Calu3 (cell line): Measurements from ENCODE around the gene MOB3A. TPM values are rescaled to one million over a fixed set of nuclear protein-coding genes. Genes with fewer than 3 reads are reported as not detected.

Source experiments
- BruUV-seq: library from RNA; stranded (reverse); fragments of 400-500 nt; replicated peaks from 2 replicates; lab custom pipeline; 2021; lab: Mats Ljungman, UMichigan
- CTCF ChIA-PET: fragments of 300-600 bp; sonication (Branson Sonifier 250); formaldehyde crosslinking; loops from one replicate; lab custom pipeline; 2022; ENCODE audit warnings: antibody characterized with exemption; lab: Charles Lee
- DNase-seq: peaks from one replicate; pipeline ENCODE4 v3.0.0; 2022
- H3K27ac Mint-ChIP-seq: one replicate; pipeline ENCODE4 v1.8.0; 2022; ENCODE audit warnings: mixed read lengths; ENCODE audit not compliant: unreplicated experiment
- H3K27me3 Mint-ChIP-seq: one replicate; pipeline ENCODE4 v1.8.0; 2022; ENCODE audit warnings: mixed read lengths; ENCODE audit not compliant: unreplicated experiment
- H3K36me3 Mint-ChIP-seq: one replicate; pipeline ENCODE4 v1.8.0; 2022; ENCODE audit warnings: mild to moderate bottlenecking, moderate library complexity, mixed read lengths; ENCODE audit not compliant: insufficient read depth, unreplicated experiment
- H3K4me1 Mint-ChIP-seq: one replicate; pipeline ENCODE4 v1.8.0; 2022; ENCODE audit warnings: mild to moderate bottlenecking, low read depth, mixed read lengths; ENCODE audit not compliant: unreplicated experiment
- H3K4me3 Mint-ChIP-seq: one replicate; pipeline ENCODE4 v1.8.0; 2022; ENCODE audit warnings: mild to moderate bottlenecking, low read depth, moderate library complexity, mixed read lengths; ENCODE audit not compliant: unreplicated experiment
- H3K9me3 Mint-ChIP-seq: one replicate; pipeline ENCODE4 v1.8.0; 2022; ENCODE audit warnings: low read depth, mixed read lengths; ENCODE audit not compliant: unreplicated experiment
- CTCF ChIP-seq: fragments of 200-600 bp; IDR thresholded peaks from one replicate; pipeline ENCODE4 v1.8.0; 2022; ENCODE audit warnings: antibody characterized with exemption; ENCODE audit not compliant: unreplicated experiment
- intact Hi-C: fragments of 100-400 bp; cut with micrococcal nuclease; formaldehyde crosslinking; loops from one replicate; pipeline ENCODE4 v1.10.0; 2022; ENCODE audit not compliant: unreplicated experiment
- total RNA-seq: library from RNA; stranded (reverse); gene quantifications from 2 replicates; pipeline ENCODE4 v1.2.3, GENCODE V29; 2022

Gene MOB3A
- total RNA-seq, 1 experiment from 2014 or later: 15.8 TPM

- CTCF ChIA-PET: no interaction called here
- intact Hi-C loops: no loop called here
- BruUV-seq: TSS peak; percentile 86
- peaks cover 45% of the 10 kb centered on the region for H3K36me3 Mint-ChIP-seq
- H3K4me1 Mint-ChIP-seq: no peaks in the 10 kb centered on the region
- peak overlapping the region; percentile 70 for H3K27ac Mint-ChIP-seq
- DNase-seq: no peak
- H3K9me3 Mint-ChIP-seq: no peaks in the 10 kb centered on the region
- H3K27me3 Mint-ChIP-seq: no peaks in the 10 kb centered on the region
- TF ChIP-seq CTCF: no peak
- peak overlapping the region; percentile 74 for H3K4me3 Mint-ChIP-seq
Measured at GRCh38 chr19:2050349-2050990, 45.7 kb downstream of the MOB3A start.

- H3K4me3 Mint-ChIP-seq: peak overlapping the region; percentile 74
- peak overlapping the region; percentile 70 for H3K27ac Mint-ChIP-seq
- no peaks in the 10 kb centered on the region for H3K27me3 Mint-ChIP-seq
- no peak for TF ChIP-seq CTCF
- CTCF ChIA-PET: no interaction called here
- H3K4me1 Mint-ChIP-seq: no peaks in the 10 kb centered on the region
- peak; percentile 69 for DNase-seq
- peaks cover 51% of the 10 kb centered on the region for H3K36me3 Mint-ChIP-seq
- BruUV-seq: TSS peak; percentile 57
- no peaks in the 10 kb centered on the region for H3K9me3 Mint-ChIP-seq
- intact Hi-C loops: no loop called here
Measured at GRCh38 chr19:2049741-2050348, 46.3 kb downstream of the MOB3A start.

- H3K27ac Mint-ChIP-seq: peak overlapping the region; percentile 70
- H3K9me3 Mint-ChIP-seq: no peaks in the 10 kb centered on the region
- H3K27me3 Mint-ChIP-seq: no peaks in the 10 kb centered on the region
- H3K36me3 Mint-ChIP-seq: peaks cover 52% of the 10 kb centered on the region
- no peak for DNase-seq
- BruUV-seq: no TSS peak
- intact Hi-C loops: no loop called here
- TF ChIP-seq CTCF: no peak
- H3K4me3 Mint-ChIP-seq: peak overlapping the region; percentile 74
- no peaks in the 10 kb centered on the region for H3K4me1 Mint-ChIP-seq
- CTCF ChIA-PET: no interaction called here
Measured at GRCh38 chr19:2048959-2049740, 47.0 kb downstream of the MOB3A start.

GRCh38 chr19:2048104-2048958, 47.8 kb downstream of the MOB3A start:
- no peak overlapping the region for H3K27ac Mint-ChIP-seq
- peaks cover 54% of the 10 kb centered on the region for H3K36me3 Mint-ChIP-seq
- H3K4me3 Mint-ChIP-seq: peak overlapping the region; percentile 74
- no peak for DNase-seq
- H3K4me1 Mint-ChIP-seq: no peaks in the 10 kb centered on the region
- CTCF ChIA-PET: no interaction called here
- no peaks in the 10 kb centered on the region for H3K9me3 Mint-ChIP-seq
- no peaks in the 10 kb centered on the region for H3K27me3 Mint-ChIP-seq
- no TSS peak for BruUV-seq
- intact Hi-C loops: no loop called here
- TF ChIP-seq CTCF: no peak
